ENCODE results near the gene MAP2K3.

The MAP2K3 gene

DNA sequence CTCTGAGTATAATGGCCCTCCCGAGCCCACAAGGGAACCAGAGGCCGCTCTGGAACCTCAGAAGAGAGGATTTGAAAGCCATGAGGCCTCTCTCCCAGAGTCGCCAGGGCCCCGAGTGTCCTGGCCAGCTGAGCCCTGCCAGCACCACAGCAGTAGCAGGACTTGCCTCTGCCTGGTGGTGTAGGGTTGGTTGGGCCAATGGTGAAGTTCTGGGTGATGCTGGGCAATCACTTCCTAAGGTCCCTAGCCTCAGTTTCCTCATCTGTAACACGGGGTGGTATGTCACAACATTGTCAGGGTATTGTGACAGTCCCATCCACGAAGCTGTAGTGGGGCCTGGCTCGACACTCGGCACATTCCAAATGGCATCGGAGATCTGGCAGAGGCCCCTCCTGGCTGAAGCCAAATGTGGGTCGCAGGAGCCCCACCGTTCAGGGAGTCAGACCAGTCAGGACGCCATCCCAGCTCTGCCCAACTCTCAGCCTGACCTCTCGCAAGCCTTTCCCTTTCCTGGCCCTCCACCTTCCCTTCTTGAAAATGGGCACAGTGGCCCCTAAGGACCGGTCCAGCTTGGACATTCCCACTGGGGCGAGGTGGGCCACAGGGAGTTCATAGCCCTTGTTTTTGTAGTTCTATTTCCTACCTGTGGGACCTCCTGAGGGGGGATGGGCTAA, 33.0 kb upstream of the MAP2K3 start:
- peak overlapping the region; percentile 83 for H3K9ac ChIP-seq (ENCODE audit: low read length)
- DNase-seq: no peak
- no peak overlapping the region for H3K18ac ChIP-seq (ENCODE audit: low read depth in 1 of 2, low read length in 2 of 2)
- H3K23ac ChIP-seq (ENCODE audit: low read length in 2 of 2): no peak overlapping the region
- H2BK120ac ChIP-seq (ENCODE audit: low read depth, low read length): no peak overlapping the region
- no peaks in the 10 kb centered on the region for H3K9me3 ChIP-seq (ENCODE audit: control insufficient read depth, low read length)
- H3K14ac ChIP-seq (ENCODE audit: low read length in 2 of 2): no peak overlapping the region
- H3K4me1 ChIP-seq (ENCODE audit: control insufficient read depth, insufficient read depth, low read depth, low read length): peaks cover 17% of the 10 kb centered on the region
- H3K4me3 ChIP-seq (ENCODE audit: insufficient read depth in 1 of 2, low read depth in 1 of 2, low read length in 2 of 2): peak overlapping the region in 1 of 2 experiments; percentile 79
- H3K27me3 ChIP-seq (ENCODE audit: control insufficient read depth in 1 of 2, insufficient read depth in 1 of 2, low read length in 2 of 2): no peaks in the 10 kb centered on the region
- no peak overlapping the region for H3K27ac ChIP-seq (ENCODE audit: low read length, poor library complexity, severe bottlenecking)
- H3K4ac ChIP-seq (ENCODE audit: low read depth in 1 of 2, low read length in 2 of 2): no peak overlapping the region
- WGBS: 90% methylated on average over 15 of the region's 15 CpGs
- no peak overlapping the region for H4K91ac ChIP-seq (ENCODE audit: low read length)
- peaks cover 0 to 14% of the 10 kb centered on the region in 2 experiments for H3K36me3 ChIP-seq (ENCODE audit: control insufficient read depth in 1 of 2, insufficient read depth in 2 of 2, low read depth in 1 of 2, low read length in 2 of 2)
- no peak overlapping the region for H2AFZ ChIP-seq (ENCODE audit: low read depth, low read length)
- H3K4me2 ChIP-seq (ENCODE audit: low read length, poor library complexity, severe bottlenecking): no peak overlapping the region
- H3K79me1 ChIP-seq (replicated peaks; ENCODE audit: low read length, poor library complexity, severe bottlenecking): peaks cover 22% of the 10 kb centered on the region
- no peak overlapping the region for H2AK5ac ChIP-seq (ENCODE audit: low read length, severe bottlenecking)
- H2BK12ac ChIP-seq (ENCODE audit: low read length in 2 of 2): peak overlapping the region in 1 of 2 experiments; percentile 1
- H2BK5ac ChIP-seq (ENCODE audit: low read depth, low read length, poor library complexity, severe bottlenecking): no peak overlapping the region
- no peak overlapping the region for H2BK15ac ChIP-seq (ENCODE audit: low read depth, poor library complexity, severe bottlenecking)
- no peak overlapping the region for H4K8ac ChIP-seq (ENCODE audit: low read length)

- no peak overlapping the region for H3K14ac ChIP-seq (ENCODE audit: low read length in 2 of 2)
- H3K4me1 ChIP-seq (ENCODE audit: control insufficient read depth, insufficient read depth, low read depth, low read length): peaks cover 17% of the 10 kb centered on the region
- no peak overlapping the region for H3K23ac ChIP-seq (ENCODE audit: low read length in 2 of 2)
- H3K18ac ChIP-seq (ENCODE audit: low read depth in 1 of 2, low read length in 2 of 2): no peak overlapping the region
- H3K9ac ChIP-seq (ENCODE audit: low read length): peak overlapping the region; percentile 83
- H3K79me1 ChIP-seq (replicated peaks; ENCODE audit: low read length, poor library complexity, severe bottlenecking): peaks cover 17% of the 10 kb centered on the region
- no peak for DNase-seq
- H3K27ac ChIP-seq (ENCODE audit: low read length, poor library complexity, severe bottlenecking): no peak overlapping the region
- H3K27me3 ChIP-seq (ENCODE audit: control insufficient read depth in 1 of 2, insufficient read depth in 1 of 2, low read length in 2 of 2): no peaks in the 10 kb centered on the region
- no peaks in the 10 kb centered on the region for H3K9me3 ChIP-seq (ENCODE audit: control insufficient read depth, low read length)
- H2BK5ac ChIP-seq (ENCODE audit: low read depth, low read length, poor library complexity, severe bottlenecking): no peak overlapping the region
- no peak overlapping the region for H4K91ac ChIP-seq (ENCODE audit: low read length)
- H2AK5ac ChIP-seq (ENCODE audit: low read length, severe bottlenecking): no peak overlapping the region
- H3K4ac ChIP-seq (ENCODE audit: low read depth in 1 of 2, low read length in 2 of 2): no peak overlapping the region
- peak overlapping the region; percentile 75 for H2BK15ac ChIP-seq (ENCODE audit: low read depth, poor library complexity, severe bottlenecking)
- peak overlapping the region in 1 of 2 experiments; percentile 19 for H2BK12ac ChIP-seq (ENCODE audit: low read length in 2 of 2)
- H3K4me3 ChIP-seq (ENCODE audit: insufficient read depth in 1 of 2, low read depth in 1 of 2, low read length in 2 of 2): peak overlapping the region; percentile 76 to 79
- H2AFZ ChIP-seq (ENCODE audit: low read depth, low read length): no peak overlapping the region
- H3K4me2 ChIP-seq (ENCODE audit: low read length, poor library complexity, severe bottlenecking): peak overlapping the region; percentile 88
- H2BK120ac ChIP-seq (ENCODE audit: low read depth, low read length): no peak overlapping the region
- H4K8ac ChIP-seq (ENCODE audit: low read length): no peak overlapping the region
- 38% methylated on average over 12 of the region's 12 CpGs for WGBS
- H3K36me3 ChIP-seq (ENCODE audit: control insufficient read depth in 1 of 2, insufficient read depth in 2 of 2, low read depth in 1 of 2, low read length in 2 of 2): peaks cover 0 to 9% of the 10 kb centered on the region in 2 experiments
These were observed 32.2 kb upstream of the MAP2K3 start for GRCh38 chr17:21252289-21252795.

DNA sequence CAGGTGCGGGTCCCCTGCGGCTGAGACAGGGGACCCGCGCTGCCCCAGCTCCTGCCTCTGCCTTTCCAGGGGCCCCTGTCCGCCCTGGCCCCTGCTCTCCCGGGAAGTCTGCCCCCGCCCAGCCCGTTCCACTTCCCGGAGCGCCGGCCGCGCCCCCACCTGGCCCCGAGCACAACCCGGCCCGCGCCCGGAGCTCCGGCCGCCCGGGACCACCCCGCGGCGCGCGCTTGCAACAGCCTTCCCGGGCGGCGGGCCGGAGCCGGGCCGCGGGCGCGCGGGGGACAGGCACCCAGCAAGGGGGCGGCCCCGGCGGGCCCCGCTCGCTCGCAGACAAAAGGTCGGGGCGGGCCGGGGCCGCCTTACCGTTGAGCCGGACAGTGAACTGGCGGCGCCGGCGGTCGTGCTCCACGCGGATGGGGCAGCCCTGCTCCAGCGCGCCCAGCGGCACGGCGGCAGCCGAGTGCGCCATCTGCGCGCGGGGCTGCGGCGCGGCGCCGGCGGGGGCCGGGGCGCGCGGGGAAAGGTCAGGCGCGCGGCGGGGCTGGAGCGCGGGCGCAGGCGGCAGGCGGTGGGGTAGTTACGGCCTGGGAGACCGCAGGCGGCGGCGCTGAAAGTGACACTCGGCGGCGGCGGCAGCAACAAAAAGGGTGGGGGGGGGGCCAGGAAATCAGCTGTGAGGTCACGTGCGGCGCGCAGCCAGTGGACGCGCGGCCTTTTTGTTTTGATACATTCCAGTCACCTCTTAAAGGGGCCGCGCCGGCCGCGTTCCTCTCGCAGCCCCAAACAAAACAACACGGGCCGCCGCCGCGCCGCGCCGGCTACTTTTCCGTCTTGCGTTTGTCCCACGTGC, 31.5 kb upstream of the MAP2K3 start, which contains the start of gene NATD1:
NATD1 (minus strand) TSS at position 615 of the 850 bp plus-strand sequence; CDS start at position 469, 146 bp downstream.
- Histone ChIP-seq H3K4me2 (ENCODE audit: low read length, poor library complexity, severe bottlenecking) (peak within 1 kb of the TSS; percentile 89), H2BK5ac (ENCODE audit: low read depth, low read length, poor library complexity, severe bottlenecking) (no peak within 1 kb of the TSS), H4K91ac (ENCODE audit: low read length) (peak within 1 kb of the TSS; percentile 80), H3K4me3 (ENCODE audit: insufficient read depth in 1 of 2, low read depth in 1 of 2, low read length in 2 of 2) (peak within 1 kb of the TSS; percentile 76 to 79), H3K36me3 (ENCODE audit: control insufficient read depth in 1 of 2, insufficient read depth in 2 of 2, low read depth in 1 of 2, low read length in 2 of 2) (peaks cover 0 to 3% of the 10 kb centered on the region in 2 experiments), H3K4me1 (ENCODE audit: control insufficient read depth, insufficient read depth, low read depth, low read length) (peaks cover 17% of the 10 kb centered on the region), H2AFZ (ENCODE audit: low read depth, low read length) (peak within 1 kb of the TSS; percentile 84), H2BK15ac (ENCODE audit: low read depth, poor library complexity, severe bottlenecking) (peak within 1 kb of the TSS; percentile 75), H3K9me3 (ENCODE audit: control insufficient read depth, low read length) (no peaks in the 10 kb centered on the region), H3K23ac (ENCODE audit: low read length in 2 of 2) (peak within 1 kb of the TSS in 1 of 2 experiments; percentile 37), H2AK5ac (ENCODE audit: low read length, severe bottlenecking) (peak within 1 kb of the TSS; percentile 19), H2BK120ac (ENCODE audit: low read depth, low read length) (no peak within 1 kb of the TSS), H3K9ac (ENCODE audit: low read length) (peak within 1 kb of the TSS; percentile 86), H4K8ac (ENCODE audit: low read length) (peak within 1 kb of the TSS; percentile 77), H3K18ac (ENCODE audit: low read depth in 1 of 2, low read length in 2 of 2) (peak within 1 kb of the TSS; percentile 41 to 68), H3K4ac (ENCODE audit: low read depth in 1 of 2, low read length in 2 of 2) (peak within 1 kb of the TSS in 1 of 2 experiments; percentile 11), H3K27me3 (ENCODE audit: control insufficient read depth in 1 of 2, insufficient read depth in 1 of 2, low read length in 2 of 2) (no peaks in the 10 kb centered on the region), H2BK12ac (ENCODE audit: low read length in 2 of 2) (peak within 1 kb of the TSS; percentile 19 to 67), H3K79me1 (replicated peaks; ENCODE audit: low read length, poor library complexity, severe bottlenecking) (peaks cover 17% of the 10 kb centered on the region), H3K14ac (ENCODE audit: low read length in 2 of 2) (no peak within 1 kb of the TSS), H3K27ac (ENCODE audit: low read length, poor library complexity, severe bottlenecking) (no peak within 1 kb of the TSS)
- peak; percentile 82 for DNase-seq
- under 1% methylated on average over 87 of the region's 117 CpGs for WGBS
